HPDE6-E6E7 (cell line): Measurements from ENCODE around the gene CREB3L2.
"Not testable (repeated sequence)": the region's sequence is repeated elsewhere in the genome, so short reads cannot be mapped to it uniquely, and the experiment has no call there.

Experiments used
- DNase-seq: peaks from one replicate; pipeline ENCODE4 v3.0.0; 2011; ENCODE audit warnings: missing footprints; ENCODE audit errors: extremely low spot score

CREB3L2 gene

DNA sequence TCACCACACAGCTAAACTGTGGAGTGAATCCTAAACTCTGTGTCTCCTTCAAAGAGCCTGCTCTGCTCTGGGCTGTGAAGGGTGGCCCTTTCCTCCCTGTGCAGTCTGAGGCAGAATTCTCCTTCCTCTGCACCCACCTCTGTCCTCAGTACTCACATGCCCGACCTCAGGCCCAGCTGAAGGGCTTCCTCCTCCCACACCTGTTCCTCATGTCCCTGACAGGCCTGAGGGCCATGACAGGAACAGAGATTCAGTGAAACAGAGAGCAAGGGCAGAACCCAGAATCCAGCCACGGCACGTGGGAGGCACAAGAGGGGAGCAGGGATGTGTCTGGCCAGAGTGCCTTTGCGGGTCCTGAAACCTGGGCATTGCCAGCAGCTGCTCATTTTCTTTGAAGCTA, 13.9 kb downstream of the CREB3L2 start:
- DNase-seq: no peak

GRCh38 chr7:137987563-137987962, 14.3 kb downstream of the CREB3L2 start:
- DNase-seq: no peak

DNA sequence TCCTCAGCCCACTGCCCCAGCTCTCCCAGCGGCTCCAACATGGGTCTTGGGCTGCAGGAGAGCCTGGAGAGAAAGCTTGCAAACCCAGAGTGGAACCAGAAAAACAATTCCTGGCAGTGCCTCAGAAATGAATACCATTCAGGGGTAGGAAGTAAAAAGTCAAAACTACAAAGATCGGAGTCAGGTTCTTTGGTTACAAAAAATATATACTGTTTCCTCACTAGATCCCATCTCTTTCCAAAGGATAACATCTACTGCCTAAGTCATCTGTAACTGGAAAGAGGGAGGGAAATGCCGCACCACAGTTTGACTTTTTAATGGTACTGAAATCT, 14.9 kb downstream of the CREB3L2 start:
- DNase-seq: no peak

- DNase-seq: no peak
These were observed 15.5 kb downstream of the CREB3L2 start for GRCh38 chr7:137986252-137987017.

DNA sequence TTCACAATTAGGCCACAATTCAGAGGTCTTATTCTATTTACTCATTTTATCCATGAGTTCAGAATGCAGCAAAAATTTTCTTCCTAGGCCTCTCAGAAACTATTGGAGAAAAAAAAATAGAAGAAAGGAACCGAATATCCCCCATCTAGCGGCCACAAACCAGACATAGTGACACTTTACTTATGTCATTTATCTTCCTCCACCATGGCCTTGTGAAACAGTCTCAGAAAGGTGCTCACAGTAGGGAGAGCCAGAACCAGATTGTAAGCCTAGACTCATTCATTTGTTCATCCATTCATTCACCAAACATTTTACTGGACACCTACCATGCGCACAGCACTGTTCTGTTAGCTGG, 16.0 kb downstream of the CREB3L2 start:
- DNase-seq: no peak

GRCh38 chr7:137985253-137985896, 16.5 kb downstream of the CREB3L2 start:
- DNase-seq: no peak

- no peak for DNase-seq
These were observed 17.5 kb downstream of the CREB3L2 start for GRCh38 chr7:137984181-137985041.

GRCh38 chr7:137983323-137984008, 18.4 kb downstream of the CREB3L2 start:
- no peak for DNase-seq

- not testable (repeated sequence) for DNase-seq
These were observed 19.5 kb downstream of the CREB3L2 start for GRCh38 chr7:137982394-137982793.

- DNase-seq: no peak
These were observed 20.2 kb downstream of the CREB3L2 start for GRCh38 chr7:137981668-137982067.

- no peak for DNase-seq
These were observed 20.7 kb downstream of the CREB3L2 start for GRCh38 chr7:137981175-137981574.

DNA sequence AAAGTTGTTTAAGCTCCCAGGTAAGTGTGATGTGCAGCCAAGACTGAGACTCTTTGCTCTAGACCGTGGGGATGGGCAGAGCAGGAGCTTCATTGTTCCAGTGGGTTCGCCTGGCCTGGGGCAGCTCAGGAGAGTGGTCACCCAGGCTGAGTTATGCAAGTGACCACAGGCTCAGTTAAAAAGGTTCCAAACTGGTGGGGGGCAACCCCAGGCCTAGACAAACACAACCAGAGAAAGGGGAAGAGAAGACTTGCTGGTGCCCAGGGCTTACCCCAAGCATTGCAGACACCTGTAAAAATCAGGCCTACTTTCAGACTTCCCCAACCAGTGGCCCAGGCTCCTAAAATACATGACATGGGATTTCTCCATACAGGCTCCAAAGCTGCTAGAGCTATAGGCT, 21.6 kb downstream of the CREB3L2 start:
- no peak for DNase-seq

GRCh38 chr7:137978464-137979237, 23.2 kb downstream of the CREB3L2 start:
- peak; percentile 86 for DNase-seq

- DNase-seq: no peak
These were observed 24.7 kb downstream of the CREB3L2 start for GRCh38 chr7:137977173-137977572.

- DNase-seq: no peak
These were observed 25.2 kb downstream of the CREB3L2 start for GRCh38 chr7:137976696-137977095.

- no peak for DNase-seq
These were observed 25.7 kb downstream of the CREB3L2 start for GRCh38 chr7:137976232-137976631.

DNA sequence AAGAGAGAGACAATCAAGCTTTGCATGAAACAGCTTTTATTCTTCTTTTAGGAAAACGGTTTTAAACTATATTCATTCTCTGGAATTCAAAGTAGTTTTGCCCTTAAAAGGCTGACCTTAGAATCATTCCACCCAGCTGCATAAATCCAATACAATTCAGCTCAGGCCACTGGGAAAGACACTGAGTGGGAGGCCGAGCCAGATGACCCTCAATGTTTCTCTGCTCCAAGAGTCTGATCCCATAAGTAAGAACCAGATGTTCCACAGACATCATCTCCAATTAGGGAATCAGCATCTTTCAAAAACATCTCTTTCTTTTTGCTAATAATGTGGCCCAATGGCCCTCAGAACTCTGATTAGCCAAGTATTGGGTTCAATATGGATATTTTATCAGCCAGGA, 26.1 kb downstream of the CREB3L2 start:
- no peak for DNase-seq

DNA sequence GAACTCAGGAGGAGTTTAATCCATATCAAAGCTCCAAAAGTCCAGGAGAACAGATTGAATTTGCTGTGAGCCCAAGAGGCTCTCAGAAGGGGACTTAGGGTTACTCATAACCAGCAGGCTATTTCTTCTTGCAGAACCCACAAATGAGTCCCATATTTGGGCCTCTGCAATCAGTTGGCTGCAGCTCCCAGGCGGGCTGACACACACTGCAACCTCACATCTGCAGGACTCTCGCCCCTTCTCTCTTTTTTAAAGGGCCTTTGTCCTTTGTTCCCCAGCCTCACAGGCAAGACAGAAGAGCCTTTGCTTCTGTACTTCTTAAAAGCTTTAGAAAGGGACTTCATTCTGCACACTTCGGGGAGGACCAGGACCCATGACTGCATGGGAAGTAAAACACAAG, 26.7 kb downstream of the CREB3L2 start:
- no peak for DNase-seq

- no peak for DNase-seq
These were observed 27.1 kb downstream of the CREB3L2 start for GRCh38 chr7:137974766-137975165.

DNA sequence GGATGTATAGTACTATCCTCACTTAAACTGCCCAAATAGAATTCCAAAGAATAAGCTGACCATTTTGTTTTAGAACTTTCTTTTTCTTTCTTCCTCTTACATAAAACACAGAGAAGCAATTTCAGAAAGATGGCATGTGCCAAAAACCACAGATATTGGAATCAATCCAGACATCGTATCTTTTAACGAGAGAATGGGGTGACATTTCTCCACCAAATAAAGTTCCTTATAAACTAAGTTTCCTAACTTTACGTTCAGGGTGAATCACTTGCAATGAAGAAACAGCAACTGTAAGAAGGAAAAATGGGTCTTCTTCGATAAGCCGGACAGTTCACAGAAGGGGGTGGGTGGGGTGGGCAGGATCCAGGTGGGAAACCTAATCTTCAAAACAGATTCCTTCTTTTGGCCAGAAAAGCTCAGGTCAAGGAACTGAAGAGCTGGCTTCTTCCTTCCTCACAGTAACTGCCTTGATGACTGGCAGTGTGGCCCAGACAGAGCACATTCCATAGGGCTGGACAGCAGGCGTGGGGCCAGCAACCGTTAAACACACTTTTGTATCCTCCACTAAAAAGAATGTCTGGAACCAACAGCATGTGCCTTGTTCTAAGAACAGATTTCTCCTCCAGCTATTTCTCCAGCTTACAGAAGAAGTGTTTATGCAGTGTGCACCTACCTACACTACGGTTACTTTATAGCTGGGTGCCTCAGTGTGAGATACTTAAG, 31.5 kb downstream of the CREB3L2 start:
- DNase-seq: no peak

DNA sequence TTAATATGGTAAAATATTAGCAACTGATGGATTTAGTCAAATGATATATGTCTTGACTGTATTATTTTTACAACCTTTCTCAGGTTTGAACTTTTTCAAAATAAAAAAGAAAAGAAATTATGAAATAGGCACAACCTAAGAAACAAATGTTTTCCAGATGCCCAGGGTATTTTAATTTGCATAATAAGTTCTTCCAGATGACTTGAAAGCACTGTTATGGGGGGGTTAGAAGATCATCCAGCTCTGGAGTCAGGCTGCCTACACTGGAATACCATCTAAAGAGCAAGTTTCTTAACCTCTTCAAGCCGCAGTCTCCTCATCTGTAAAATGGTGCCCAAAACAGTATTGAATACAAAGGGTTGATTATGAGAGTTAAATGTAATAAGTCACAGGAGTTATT, 32.1 kb downstream of the CREB3L2 start:
- no peak for DNase-seq
